Measurements from ENCODE around the gene MSH2.
"Not testable (repeated sequence)": the region's sequence is repeated elsewhere in the genome, so short reads cannot be mapped to it uniquely, and the experiment has no call there.

Gene MSH2

GRCh38 chr2:47407976-47408375, 5.0 kb downstream of the MSH2 start:
- not testable (repeated sequence) for DNase-seq (ENCODE audit: low spot score)

- no peak for DNase-seq (ENCODE audit: low spot score)
These were observed 11.9 kb downstream of the MSH2 start for GRCh38 chr2:47414682-47415458.

GRCh38 chr2:47420214-47420613, 17.3 kb downstream of the MSH2 start:
- DNase-seq (ENCODE audit: low spot score) = no peak

GRCh38 chr2:47420683-47421082, 17.7 kb downstream of the MSH2 start:
- DNase-seq (ENCODE audit: low spot score) = not testable (repeated sequence)

GRCh38 chr2:47422016-47422415, 19.1 kb downstream of the MSH2 start:
- DNase-seq (ENCODE audit: low spot score) = no peak

GRCh38 chr2:47422560-47422959, 19.6 kb downstream of the MSH2 start:
- no peak for DNase-seq (ENCODE audit: low spot score)

- no peak for DNase-seq (ENCODE audit: low spot score)
These were observed 23.8 kb downstream of the MSH2 start for GRCh38 chr2:47426786-47427185.

- DNase-seq (ENCODE audit: low spot score) = no peak
These were observed 26.8 kb downstream of the MSH2 start for GRCh38 chr2:47429795-47430194.

- not testable (repeated sequence) for DNase-seq (ENCODE audit: low spot score)
These were observed 30.1 kb downstream of the MSH2 start for GRCh38 chr2:47433006-47433405.

GRCh38 chr2:47433445-47433844, 30.5 kb downstream of the MSH2 start:
- DNase-seq (ENCODE audit: low spot score) = not testable (repeated sequence)

GRCh38 chr2:47437287-47437686, 34.3 kb downstream of the MSH2 start:
- no peak for DNase-seq (ENCODE audit: low spot score)

GRCh38 chr2:47438106-47438505, 35.1 kb downstream of the MSH2 start:
- no peak for DNase-seq (ENCODE audit: low spot score)

GRCh38 chr2:47438783-47439182, 35.8 kb downstream of the MSH2 start:
- no peak for DNase-seq (ENCODE audit: low spot score)

- no peak for DNase-seq (ENCODE audit: low spot score)
These were observed 48.8 kb downstream of the MSH2 start for GRCh38 chr2:47451790-47452189.

GRCh38 chr2:47452761-47453160, 49.8 kb downstream of the MSH2 start:
- DNase-seq (ENCODE audit: low spot score) = no peak

GRCh38 chr2:47454818-47455217, 51.9 kb downstream of the MSH2 start:
- not testable (repeated sequence) for DNase-seq (ENCODE audit: low spot score)

GRCh38 chr2:47455411-47455810, 52.5 kb downstream of the MSH2 start:
- DNase-seq (ENCODE audit: low spot score) = no peak

- no peak for DNase-seq (ENCODE audit: low spot score)
These were observed 53.9 kb downstream of the MSH2 start for GRCh38 chr2:47456851-47457250.

GRCh38 chr2:47457268-47457667, 54.3 kb downstream of the MSH2 start:
- DNase-seq (ENCODE audit: low spot score) = no peak

GRCh38 chr2:47459021-47459420, 56.1 kb downstream of the MSH2 start:
- no peak for DNase-seq (ENCODE audit: low spot score)

GRCh38 chr2:47460766-47461165, 57.8 kb downstream of the MSH2 start:
- DNase-seq (ENCODE audit: low spot score) = no peak

GRCh38 chr2:47471429-47472116, 68.6 kb downstream of the MSH2 start:
- DNase-seq (ENCODE audit: low spot score) = no peak

- DNase-seq (ENCODE audit: low spot score) = no peak
These were observed 76.9 kb downstream of the MSH2 start for GRCh38 chr2:47479863-47480262.

GRCh38 chr2:47483191-47483590, 80.2 kb downstream of the MSH2 start:
- DNase-seq (ENCODE audit: low spot score) = no peak

Measured in activated CD4-positive, alpha-beta T cell treated with anti-CD3 and anti-CD28 coated beads, Interleukin-2, Interleukin-4, amounts not matched to agents 100 ng/mL and 50 ng/mL, durations not matched to agents 16 hours and 8 hours (primary cell).